Measurements from ENCODE around the gene GPR176.
A peak's percentile ranks its signal among the peaks of the same experiment; 100 is the strongest.

Gene GPR176

DNA sequence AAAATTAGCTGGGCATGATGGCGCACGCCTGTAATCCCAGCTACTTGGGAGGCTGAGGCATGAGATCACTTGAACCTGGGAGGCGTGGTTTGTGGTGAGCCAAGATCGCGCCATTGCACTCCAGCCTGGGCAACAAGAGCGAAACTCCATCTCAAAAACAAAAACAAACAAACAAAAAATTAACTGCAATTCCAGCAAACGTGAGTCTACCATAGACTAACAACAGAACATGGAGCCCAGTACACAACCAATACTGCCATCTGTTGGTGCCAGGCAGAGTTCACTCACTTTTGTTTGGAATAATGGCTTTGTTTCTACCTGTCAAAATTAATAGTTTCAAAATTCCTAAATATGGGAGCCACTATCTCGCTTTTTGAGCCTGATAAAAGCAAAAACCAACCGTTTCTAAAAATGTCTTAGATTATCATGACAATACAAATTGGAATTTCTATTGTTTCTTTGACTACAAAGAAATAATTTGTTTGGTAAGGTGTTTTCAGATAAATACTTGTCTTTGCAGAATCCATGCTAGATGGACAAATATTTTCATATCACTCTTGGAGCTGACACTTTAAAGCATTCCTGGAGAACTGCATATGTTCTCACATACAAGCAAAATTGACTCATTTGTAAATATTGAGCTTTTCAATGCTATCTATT is 45.0 kb downstream of the GPR176 start:
- in situ Hi-C loops (cut with HindIII; ENCODE audit: low sequenced_read_pairs), result no loop called here
- DNase-seq (ENCODE audit: low read depth), result no peak
- TF ChIP-seq, protein P1, sequence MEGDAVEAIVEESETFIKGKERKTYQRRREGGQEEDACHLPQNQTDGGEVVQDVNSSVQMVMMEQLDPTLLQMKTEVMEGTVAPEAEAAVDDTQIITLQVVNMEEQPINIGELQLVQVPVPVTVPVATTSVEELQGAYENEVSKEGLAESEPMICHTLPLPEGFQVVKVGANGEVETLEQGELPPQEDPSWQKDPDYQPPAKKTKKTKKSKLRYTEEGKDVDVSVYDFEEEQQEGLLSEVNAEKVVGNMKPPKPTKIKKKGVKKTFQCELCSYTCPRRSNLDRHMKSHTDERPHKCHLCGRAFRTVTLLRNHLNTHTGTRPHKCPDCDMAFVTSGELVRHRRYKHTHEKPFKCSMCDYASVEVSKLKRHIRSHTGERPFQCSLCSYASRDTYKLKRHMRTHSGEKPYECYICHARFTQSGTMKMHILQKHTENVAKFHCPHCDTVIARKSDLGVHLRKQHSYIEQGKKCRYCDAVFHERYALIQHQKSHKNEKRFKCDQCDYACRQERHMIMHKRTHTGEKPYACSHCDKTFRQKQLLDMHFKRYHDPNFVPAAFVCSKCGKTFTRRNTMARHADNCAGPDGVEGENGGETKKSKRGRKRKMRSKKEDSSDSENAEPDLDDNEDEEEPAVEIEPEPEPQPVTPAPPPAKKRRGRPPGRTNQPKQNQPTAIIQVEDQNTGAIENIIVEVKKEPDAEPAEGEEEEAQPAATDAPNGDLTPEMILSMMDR (IDR thresholded peaks at IDR 0.05; ENCODE audit: low read depth, low read length, missing control alignments), result peak; percentile 70
- no peak overlapping the region for H3K4me3 ChIP-seq (ENCODE audit: low read depth, low read length)

DNA sequence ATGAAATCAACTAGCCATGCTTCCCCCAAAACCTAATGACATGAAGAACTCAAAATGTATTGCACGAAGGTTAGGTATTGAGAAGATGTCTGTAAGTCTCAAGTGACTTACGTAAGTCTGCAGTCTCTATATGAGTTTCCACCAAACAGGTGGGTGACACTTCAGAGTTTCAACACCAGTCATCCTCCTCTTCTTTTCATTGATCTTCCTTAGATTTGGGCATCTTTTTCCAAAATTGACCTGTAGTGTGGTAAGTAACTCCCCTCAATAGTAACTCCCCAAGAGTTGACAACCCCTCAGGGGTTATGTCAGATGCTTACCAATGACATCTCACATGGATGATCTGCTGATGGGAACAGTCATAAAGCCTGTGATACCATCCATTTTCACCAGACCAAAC is 46.1 kb downstream of the GPR176 start:
- no peak overlapping the region for H3K4me3 ChIP-seq (ENCODE audit: low read depth, low read length)
- DNase-seq (ENCODE audit: low read depth), result no peak
- TF ChIP-seq, protein P1 (IDR thresholded peaks at IDR 0.05; ENCODE audit: low read depth, low read length, missing control alignments), result no peak
- in situ Hi-C loops (cut with HindIII; ENCODE audit: low sequenced_read_pairs), result no loop called here

DNA sequence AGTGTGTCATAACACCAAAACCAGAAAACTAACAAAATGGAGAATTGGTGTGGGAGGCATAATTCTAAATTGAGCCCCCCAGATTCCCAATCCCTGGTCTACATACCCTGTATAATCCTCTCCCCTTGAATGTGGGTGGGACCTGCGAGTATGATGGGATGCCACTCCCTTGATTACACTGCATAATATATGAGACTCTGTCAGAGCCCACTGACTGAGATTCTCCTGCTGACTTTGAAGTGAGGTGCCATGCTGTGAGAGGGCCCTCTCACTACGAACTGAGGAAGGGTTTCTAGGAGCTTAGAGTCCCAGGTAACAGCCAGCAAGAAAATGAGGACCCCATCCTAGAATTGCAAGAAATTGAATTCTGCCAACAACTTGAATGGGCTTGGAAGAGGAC is 49.5 kb downstream of the GPR176 start:
- TF ChIP-seq, protein P1 (IDR thresholded peaks at IDR 0.05; ENCODE audit: low read depth, low read length, missing control alignments), result no peak
- no peak overlapping the region for H3K4me3 ChIP-seq (ENCODE audit: low read depth, low read length)
- no peak for DNase-seq (ENCODE audit: low read depth)
- in situ Hi-C loops (cut with HindIII; ENCODE audit: low sequenced_read_pairs), result no loop called here

DNA sequence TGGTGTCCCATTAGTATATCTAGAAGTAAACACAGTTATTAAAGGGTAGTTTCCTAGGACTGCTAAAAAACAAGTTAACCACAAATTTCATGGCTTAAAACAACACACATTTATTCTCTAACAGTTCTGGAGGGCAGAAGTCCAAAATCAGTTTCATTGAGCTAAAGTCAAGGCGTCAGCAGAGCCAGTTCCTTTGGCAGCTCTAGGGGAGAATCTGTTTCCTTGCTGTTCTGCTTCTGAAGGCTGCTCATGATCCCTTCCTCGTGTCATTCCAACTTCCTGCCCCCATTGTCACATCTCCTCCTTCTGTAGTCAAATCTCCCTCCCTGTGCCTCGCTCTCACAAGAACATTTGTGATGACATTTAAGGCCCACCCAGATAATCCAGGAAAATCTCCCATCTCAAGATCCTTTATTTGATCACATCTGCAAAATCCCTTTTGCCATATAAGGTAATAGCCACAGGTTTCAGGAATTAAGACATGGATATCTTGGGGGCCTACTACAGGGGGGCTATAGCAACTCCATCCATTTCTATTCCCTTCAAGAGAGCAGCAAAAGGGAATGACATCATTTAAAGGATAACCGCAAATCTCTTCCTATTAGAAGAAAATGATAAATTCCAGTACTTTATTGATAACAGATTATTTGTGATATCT is 50.1 kb downstream of the GPR176 start:
- in situ Hi-C loops (cut with HindIII; ENCODE audit: low sequenced_read_pairs), result no loop called here
- DNase-seq (ENCODE audit: low read depth), result peak; percentile 53
- TF ChIP-seq, protein P1 (IDR thresholded peaks at IDR 0.05; ENCODE audit: low read depth, low read length, missing control alignments), result no peak
- no peak overlapping the region for H3K4me3 ChIP-seq (ENCODE audit: low read depth, low read length)

DNA sequence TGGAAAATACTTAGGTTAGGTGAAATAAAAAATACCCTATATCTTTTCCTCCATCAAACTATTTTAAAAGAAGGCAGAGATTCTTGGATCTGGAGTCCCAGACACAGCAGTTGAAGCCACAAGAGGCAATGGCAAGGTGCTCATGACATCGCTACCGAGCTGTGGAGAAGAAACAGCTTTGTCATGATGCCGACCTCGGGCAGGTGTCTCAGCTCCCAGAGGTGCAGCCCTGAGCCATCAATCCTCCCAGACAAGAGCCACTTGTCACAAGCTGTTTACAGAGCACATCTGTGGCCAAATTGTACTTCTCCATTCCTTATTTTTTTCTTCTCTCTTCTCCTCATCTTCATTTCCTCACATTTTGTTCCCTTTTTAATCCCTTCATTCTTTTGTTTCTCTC is 50.8 kb downstream of the GPR176 start:
- no peak overlapping the region for H3K4me3 ChIP-seq (ENCODE audit: low read depth, low read length)
- TF ChIP-seq, protein P1 (IDR thresholded peaks at IDR 0.05; ENCODE audit: low read depth, low read length, missing control alignments), result no peak
- DNase-seq (ENCODE audit: low read depth), result no peak
- in situ Hi-C loops (cut with HindIII; ENCODE audit: low sequenced_read_pairs), result no loop called here

DNA sequence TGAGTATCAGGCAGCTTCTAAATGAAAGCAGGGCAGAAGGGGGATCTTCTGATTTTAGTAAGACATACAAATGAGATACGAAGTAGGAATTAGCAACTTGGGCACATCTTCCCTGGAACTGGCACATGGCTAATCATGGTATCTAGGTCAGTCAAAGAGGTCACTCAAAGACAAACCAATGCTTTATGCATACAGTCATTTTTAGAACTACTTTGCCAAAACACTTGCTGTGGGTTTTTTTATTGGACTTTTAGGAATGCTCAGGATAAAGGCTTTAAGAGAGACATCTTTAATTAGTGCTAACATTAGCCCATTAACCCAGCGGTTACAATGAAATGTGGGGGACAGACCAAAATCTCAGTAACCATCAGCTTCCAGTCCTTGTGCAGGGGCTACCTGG is 51.7 kb downstream of the GPR176 start:
- in situ Hi-C loops (cut with HindIII; ENCODE audit: low sequenced_read_pairs), result no loop called here

More for the DNA sequence above, 51.7 kb downstream of the GPR176 start:
- DNase-seq (ENCODE audit: low read depth), result no peak
- H3K4me3 ChIP-seq (ENCODE audit: low read depth, low read length), result no peak overlapping the region
- TF ChIP-seq, protein P1 (IDR thresholded peaks at IDR 0.05; ENCODE audit: low read depth, low read length, missing control alignments), result no peak

Measured in astrocyte of the cerebellum (primary cell).